GM18502 (cell line): ENCODE data around the gene SPON1.
"Not testable (repeated sequence)": the region's sequence is repeated elsewhere in the genome, so short reads cannot be mapped to it uniquely, and the experiment has no call there.

ENCODE experiments used
- ATAC-seq: cut with Tn5 transposase; IDR thresholded peaks from one replicate; pipeline ENCODE4 v1.9.1; 2021; ENCODE audit warnings: mild to moderate bottlenecking; ENCODE audit not compliant: unreplicated experiment, poor library complexity

The SPON1 gene

GRCh38 chr11:14112721-14113120, 150.2 kb downstream of the SPON1 start:
- ATAC-seq: no peak

- no peak for ATAC-seq
Observed at GRCh38 chr11:14114269-14114668, 151.7 kb downstream of the SPON1 start.

GRCh38 chr11:14114786-14115185, 152.3 kb downstream of the SPON1 start:
- ATAC-seq: no peak

- ATAC-seq: no peak
Observed at GRCh38 chr11:14117632-14118031, 155.1 kb downstream of the SPON1 start.

- no peak for ATAC-seq
Observed at GRCh38 chr11:14118072-14118471, 155.5 kb downstream of the SPON1 start.

- ATAC-seq: no peak
Observed at GRCh38 chr11:14119357-14119756, 156.8 kb downstream of the SPON1 start.

- ATAC-seq: no peak
Observed at GRCh38 chr11:14124350-14124749, 161.8 kb downstream of the SPON1 start.

- ATAC-seq: no peak
Observed at GRCh38 chr11:14124886-14125285, 162.4 kb downstream of the SPON1 start.

- no peak for ATAC-seq
Observed at GRCh38 chr11:14125529-14125928, 163.0 kb downstream of the SPON1 start.

GRCh38 chr11:14127679-14128078, 165.2 kb downstream of the SPON1 start:
- no peak for ATAC-seq

GRCh38 chr11:14132312-14132711, 169.8 kb downstream of the SPON1 start:
- ATAC-seq: no peak

GRCh38 chr11:14133381-14133780, 170.9 kb downstream of the SPON1 start:
- ATAC-seq: no peak

- no peak for ATAC-seq
Observed at GRCh38 chr11:14136561-14136960, 174.0 kb downstream of the SPON1 start.

GRCh38 chr11:14137284-14137683, 174.8 kb downstream of the SPON1 start:
- ATAC-seq: no peak

GRCh38 chr11:14140991-14141390, 178.5 kb downstream of the SPON1 start:
- ATAC-seq: no peak

GRCh38 chr11:14141676-14142075, 179.2 kb downstream of the SPON1 start:
- no peak for ATAC-seq

GRCh38 chr11:14144934-14145333, 182.4 kb downstream of the SPON1 start:
- no peak for ATAC-seq

GRCh38 chr11:14148653-14149273, 186.2 kb downstream of the SPON1 start:
- ATAC-seq: no peak

GRCh38 chr11:14149683-14150082, 187.2 kb downstream of the SPON1 start:
- ATAC-seq: no peak

- ATAC-seq: no peak
Observed at GRCh38 chr11:14150878-14151277, 188.4 kb downstream of the SPON1 start.

GRCh38 chr11:14154103-14154502, 191.6 kb downstream of the SPON1 start:
- not testable (repeated sequence) for ATAC-seq

- ATAC-seq: no peak
Observed at GRCh38 chr11:14158393-14158792, 195.9 kb downstream of the SPON1 start.

- no peak for ATAC-seq
Observed at GRCh38 chr11:14163576-14163975, 201.1 kb downstream of the SPON1 start.
